Mononuclear cell (primary cell): ENCODE results near the gene PRX. TPM values are rescaled to one million over a fixed set of nuclear protein-coding genes. Genes with fewer than 3 reads are reported as not detected.

Experiments used
- H3K27me3 ChIP-seq: 2 replicates; pipeline ENCODE4 v1.6.0; 2011; ENCODE audit warnings: low read length, control low read depth; ENCODE audit not compliant: insufficient read depth
- H3K4me1 ChIP-seq: 2 replicates; pipeline ENCODE4 v1.5.1; 2011; ENCODE audit warnings: mild to moderate bottlenecking, low read length, control low read depth; ENCODE audit not compliant: insufficient read depth
- H3K4me3 ChIP-seq: 2 replicates; pipeline ENCODE4 v1.5.1; 2011; ENCODE audit warnings: mild to moderate bottlenecking, low read length, moderate library complexity
- H3K9me3 ChIP-seq: 2 replicates; pipeline ENCODE4 v1.5.1; 2011; ENCODE audit warnings: low read depth, mild to moderate bottlenecking, control low read depth, low read length
- total RNA-seq: library from RNA; depleted of rRNA; stranded (reverse); fragments of >200 nt; gene quantifications from one replicate; pipeline ENCODE4 v1.2.3, GENCODE V29; 2012

Gene PRX
- total RNA-seq, 1 donor, result 1.0 TPM

DNA sequence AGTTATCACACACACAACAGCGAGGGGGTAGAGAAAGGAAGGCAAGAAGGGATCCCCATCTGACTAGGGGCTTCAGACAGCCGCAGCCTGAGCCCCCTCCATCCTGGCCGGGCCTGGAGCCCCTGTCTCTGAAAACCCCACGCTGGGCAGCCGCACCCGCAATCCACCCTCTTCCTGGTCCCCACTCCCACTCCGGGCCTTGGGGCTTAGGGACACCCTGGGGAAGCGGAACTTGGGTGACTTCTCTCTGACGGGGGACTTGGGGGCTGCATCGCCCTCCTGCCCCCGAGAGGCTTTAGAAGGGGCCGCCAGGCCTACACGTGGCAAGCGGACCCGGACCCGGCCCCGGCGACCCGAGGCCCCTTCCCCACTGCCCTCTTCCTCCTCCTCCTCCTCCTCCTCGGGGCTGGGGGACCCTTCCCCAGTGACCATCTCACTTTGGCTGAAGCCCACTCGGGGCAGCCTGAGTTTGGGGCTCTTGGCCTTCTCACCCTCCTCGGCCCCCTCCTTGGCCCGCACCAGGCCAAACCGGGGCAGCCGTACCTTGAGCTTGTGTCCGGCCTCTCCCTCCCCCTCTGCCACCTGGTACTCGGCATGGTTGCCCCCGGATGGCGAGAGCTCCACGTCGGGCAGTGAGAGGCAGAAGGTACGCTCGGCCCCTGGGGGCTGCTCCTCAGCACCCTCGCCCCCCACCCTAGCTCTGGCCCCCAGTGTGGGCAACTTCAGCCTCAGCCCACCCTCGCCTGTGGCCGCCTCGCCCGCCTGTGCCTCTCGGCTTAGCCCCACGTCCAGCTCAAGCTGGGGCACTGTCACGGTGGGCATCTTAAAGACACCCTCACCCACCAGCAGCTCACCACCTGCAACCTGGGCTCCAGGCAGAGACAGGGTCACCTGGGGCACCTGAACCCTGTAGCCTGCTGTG lies 19.0 kb downstream of the PRX start:
- Histone ChIP-seq H3K4me1 (peaks cover 8% of the 10 kb centered on the region), H3K9me3 (no peaks in the 10 kb centered on the region), H3K4me3 (no peak overlapping the region), H3K27me3 (no peaks in the 10 kb centered on the region)

DNA sequence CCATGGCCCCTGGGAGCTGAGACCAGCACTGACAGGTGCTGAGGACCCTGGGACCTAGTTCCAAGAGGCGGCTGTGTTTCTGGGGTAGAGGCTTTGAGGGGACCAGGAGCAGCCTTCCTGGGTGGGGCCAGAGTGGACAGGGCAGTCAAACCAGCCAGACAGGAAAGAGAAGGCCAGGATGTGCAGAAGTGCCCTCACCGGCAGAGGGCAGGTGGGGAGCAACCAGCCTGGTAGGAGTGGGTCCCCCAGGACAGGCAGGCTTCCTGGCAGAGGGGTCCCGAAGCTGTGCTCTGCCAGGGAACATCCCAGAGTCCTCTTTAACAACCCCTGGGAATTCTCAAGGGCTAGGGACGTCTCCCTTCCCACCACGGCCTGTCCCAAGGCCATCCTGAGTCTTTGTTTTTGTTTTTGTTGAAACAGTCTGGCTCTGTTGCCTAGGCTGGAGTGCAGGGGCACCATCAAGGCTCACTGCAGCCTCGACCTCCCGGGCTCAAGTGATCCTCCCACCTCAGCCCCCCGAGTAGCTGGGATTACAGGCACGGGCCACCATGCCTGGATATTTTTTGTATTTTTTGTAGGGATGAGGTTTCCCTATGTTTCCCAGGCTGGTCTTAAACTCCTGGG lies 20.2 kb downstream of the PRX start:
- no peaks in the 10 kb centered on the region for H3K9me3 ChIP-seq
- peaks cover under 1% of the 10 kb centered on the region for H3K4me1 ChIP-seq
- H3K4me3 ChIP-seq, result no peak overlapping the region
- H3K27me3 ChIP-seq, result no peaks in the 10 kb centered on the region

DNA sequence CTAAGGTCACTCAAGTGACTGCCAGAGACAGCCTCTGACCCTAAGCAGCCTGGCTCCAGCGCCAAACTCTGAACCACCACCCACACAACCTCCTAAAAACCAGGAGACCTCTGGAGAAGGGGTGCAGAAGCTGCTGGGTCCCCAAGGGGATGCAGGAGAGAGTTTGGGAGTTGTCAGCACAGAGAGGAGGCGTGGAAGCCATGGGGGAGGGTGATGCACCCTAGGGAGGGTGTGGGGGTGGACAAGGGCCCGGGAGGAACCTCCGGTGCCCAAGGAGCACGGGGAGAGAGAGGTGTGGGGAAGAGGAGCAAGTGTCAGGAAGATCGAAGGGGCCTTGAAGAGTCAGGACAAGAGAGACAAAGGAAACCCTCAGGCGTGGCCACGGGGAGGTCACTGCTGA lies 21.1 kb downstream of the PRX start:
- H3K4me3 ChIP-seq, result no peak overlapping the region
- no peaks in the 10 kb centered on the region for H3K9me3 ChIP-seq
- H3K27me3 ChIP-seq, result no peaks in the 10 kb centered on the region
- no peaks in the 10 kb centered on the region for H3K4me1 ChIP-seq

GRCh38 chr19:40390084-40390742 lies 23.0 kb downstream of the PRX start, which contains the start of gene HIPK4:
TSS of gene HIPK4 (minus strand) at chr19:40390181. CDS start at chr19:40389902, 279 bp downstream.
- H3K4me1 ChIP-seq, result no peaks in the 10 kb centered on the region
- no peaks in the 10 kb centered on the region for H3K9me3 ChIP-seq
- H3K27me3 ChIP-seq, result no peaks in the 10 kb centered on the region
- H3K4me3 ChIP-seq, result no peak within 1 kb of the TSS

DNA sequence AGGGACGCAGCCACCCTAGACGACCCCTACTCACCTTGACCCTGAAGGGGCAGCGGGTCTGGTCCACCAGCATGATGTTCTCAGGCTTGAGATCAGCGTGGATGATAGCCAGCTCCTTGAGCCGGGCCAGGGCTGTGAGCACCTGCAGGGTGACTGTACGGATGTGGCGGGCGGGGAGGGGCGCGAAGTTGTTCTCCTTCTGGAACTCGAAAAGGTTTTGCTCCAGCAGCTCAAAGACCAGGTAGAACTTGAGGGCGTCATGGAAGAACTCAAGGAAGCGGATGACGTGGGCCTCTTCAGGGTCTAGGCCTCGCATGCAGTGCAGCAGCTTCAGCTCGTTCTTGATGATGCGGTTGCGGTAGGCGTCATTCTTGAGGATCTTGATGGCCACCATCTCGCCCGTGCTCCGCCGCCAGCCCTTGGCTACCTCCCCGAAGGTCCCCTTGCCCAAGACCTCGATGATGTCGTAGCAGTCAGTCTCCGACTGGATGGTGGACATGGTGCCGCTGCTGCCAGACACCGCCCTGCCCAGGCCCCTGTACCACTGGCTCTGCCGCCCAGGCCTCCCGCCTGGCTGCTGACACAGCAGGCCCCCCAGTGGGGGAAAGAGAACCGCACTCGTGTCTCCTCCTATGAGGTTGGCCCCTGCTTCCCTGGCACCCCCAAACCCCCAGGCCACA lies 23.6 kb downstream of the PRX start:
- Histone ChIP-seq H3K4me1 (no peaks in the 10 kb centered on the region), H3K4me3 (no peak overlapping the region), H3K27me3 (no peaks in the 10 kb centered on the region), H3K9me3 (no peaks in the 10 kb centered on the region)

DNA sequence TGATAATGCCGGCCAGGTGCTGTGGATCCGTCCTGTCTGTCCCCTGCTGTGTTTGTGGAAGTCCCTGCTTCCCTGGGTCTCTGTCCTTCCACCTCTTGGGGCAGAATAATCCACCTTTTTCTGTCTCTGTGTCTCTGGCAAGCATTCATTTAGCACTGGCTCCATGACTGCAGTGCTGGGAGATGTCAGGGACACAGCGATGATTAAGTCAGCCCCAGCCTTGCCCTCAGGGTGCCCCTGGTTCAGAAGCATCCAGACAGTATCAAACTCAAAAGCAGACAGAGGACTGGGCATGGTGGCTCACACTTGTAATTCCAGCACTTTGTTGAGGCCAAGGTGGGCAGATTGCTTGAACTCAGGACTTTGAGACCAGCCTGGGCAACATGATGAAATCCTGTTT lies 24.7 kb downstream of the PRX start:
- H3K9me3 ChIP-seq, result no peaks in the 10 kb centered on the region
- no peaks in the 10 kb centered on the region for H3K27me3 ChIP-seq
- H3K4me1 ChIP-seq, result no peaks in the 10 kb centered on the region
- no peak overlapping the region for H3K4me3 ChIP-seq

GRCh38 chr19:40387155-40387554 lies 26.0 kb downstream of the PRX start:
- Histone ChIP-seq H3K27me3 (no peaks in the 10 kb centered on the region), H3K4me3 (no peak overlapping the region), H3K9me3 (no peaks in the 10 kb centered on the region), H3K4me1 (no peaks in the 10 kb centered on the region)

DNA sequence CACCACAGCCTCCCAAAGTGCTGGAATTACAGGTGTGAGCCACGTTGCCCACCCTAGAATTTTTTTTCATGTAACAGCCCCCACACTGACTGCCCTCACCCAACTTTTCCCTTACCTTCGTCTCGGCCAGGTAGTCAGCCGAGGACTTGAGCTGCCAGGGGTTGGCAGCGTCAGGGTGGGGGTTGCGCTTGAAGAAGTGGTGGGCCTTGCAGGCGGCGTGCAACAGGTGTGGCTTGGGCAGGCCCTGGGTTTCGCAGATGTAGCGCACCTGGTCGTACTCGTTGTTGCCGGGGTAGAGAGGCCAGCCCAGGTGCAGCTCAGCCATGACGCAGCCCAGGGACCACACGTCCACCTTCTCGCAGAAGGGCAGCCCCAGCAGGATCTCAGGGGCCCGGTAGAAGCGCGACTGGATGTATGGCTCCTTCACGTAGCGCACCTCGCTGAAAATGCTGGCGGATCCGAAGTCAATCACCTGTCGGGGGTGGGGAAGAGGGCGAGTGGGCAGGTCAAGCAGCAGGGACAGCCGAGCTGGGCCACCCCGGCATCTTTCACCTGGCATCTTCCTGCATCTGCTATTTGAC lies 29.4 kb downstream of the PRX start:
- Histone ChIP-seq H3K4me1 (no peaks in the 10 kb centered on the region), H3K9me3 (no peaks in the 10 kb centered on the region), H3K4me3 (no peak overlapping the region), H3K27me3 (no peaks in the 10 kb centered on the region)

DNA sequence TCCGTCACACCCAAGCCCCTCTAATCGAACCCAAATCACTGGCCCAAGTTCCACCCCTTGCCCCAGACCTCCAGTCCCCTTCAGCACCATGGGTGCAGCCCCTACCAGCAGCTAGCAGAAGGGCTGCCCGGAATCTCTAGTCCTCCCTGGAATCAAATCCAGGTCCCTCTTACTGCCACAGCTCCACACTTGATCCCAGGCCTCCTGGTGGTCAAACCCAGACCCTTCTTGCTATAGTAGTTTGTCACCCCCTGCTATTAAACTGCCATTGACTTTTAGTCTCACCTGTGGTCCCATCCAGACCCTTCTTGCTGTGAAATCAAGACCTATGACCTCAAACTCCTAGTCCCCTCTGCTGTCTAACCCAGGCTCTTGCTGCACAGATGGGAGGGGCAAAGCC lies 31.9 kb downstream of the PRX start:
- Histone ChIP-seq H3K27me3 (no peaks in the 10 kb centered on the region), H3K4me3 (no peak overlapping the region), H3K4me1 (no peaks in the 10 kb centered on the region), H3K9me3 (no peaks in the 10 kb centered on the region)

DNA sequence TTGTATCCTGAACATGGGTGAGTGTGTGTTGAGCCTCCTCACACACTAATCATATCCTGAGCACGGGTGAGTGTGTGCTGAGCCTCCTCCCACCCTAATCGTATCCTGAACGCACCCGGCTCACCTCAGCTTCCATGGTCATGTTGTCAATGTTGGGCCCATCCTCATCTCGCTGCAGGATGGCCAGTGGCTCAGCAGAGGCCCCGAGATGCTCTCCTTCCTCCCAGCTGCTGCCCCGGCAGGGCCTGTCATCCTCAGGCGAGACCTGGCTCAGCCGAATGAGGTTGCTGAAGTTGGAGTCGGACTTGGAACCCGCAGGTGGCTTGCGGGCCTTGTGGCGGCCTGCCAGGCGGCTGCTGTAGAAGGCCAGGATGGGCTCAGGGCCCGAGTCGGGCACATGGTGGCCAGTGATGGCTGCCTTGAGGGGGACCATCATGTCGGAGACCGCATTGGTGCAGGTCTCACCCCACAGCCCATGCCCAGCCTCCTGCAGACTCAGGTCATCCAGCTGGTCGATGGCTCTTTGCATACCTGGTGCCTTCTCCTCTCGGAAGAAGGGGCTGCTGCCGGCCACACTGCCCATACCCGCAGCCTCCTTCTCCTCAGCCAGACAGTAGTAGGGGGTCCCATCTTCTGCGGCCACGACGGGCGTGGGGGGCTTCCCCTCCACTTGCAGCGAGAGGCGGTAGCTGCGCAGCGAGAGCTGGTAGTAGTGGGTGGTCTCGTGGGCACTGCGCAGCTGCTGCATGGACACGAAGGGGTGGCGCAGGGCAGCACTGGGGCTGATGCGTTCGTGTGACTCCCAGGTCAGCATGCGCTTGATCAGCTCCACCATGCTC lies 32.8 kb downstream of the PRX start:
- no peaks in the 10 kb centered on the region for H3K9me3 ChIP-seq
- H3K27me3 ChIP-seq, result no peaks in the 10 kb centered on the region
- H3K4me3 ChIP-seq, result no peak overlapping the region
- H3K4me1 ChIP-seq, result no peaks in the 10 kb centered on the region

GRCh38 chr19:40379446-40380198 lies 33.6 kb downstream of the PRX start:
- Histone ChIP-seq H3K27me3 (no peaks in the 10 kb centered on the region), H3K4me3 (no peak overlapping the region), H3K9me3 (no peaks in the 10 kb centered on the region), H3K4me1 (no peaks in the 10 kb centered on the region)

DNA sequence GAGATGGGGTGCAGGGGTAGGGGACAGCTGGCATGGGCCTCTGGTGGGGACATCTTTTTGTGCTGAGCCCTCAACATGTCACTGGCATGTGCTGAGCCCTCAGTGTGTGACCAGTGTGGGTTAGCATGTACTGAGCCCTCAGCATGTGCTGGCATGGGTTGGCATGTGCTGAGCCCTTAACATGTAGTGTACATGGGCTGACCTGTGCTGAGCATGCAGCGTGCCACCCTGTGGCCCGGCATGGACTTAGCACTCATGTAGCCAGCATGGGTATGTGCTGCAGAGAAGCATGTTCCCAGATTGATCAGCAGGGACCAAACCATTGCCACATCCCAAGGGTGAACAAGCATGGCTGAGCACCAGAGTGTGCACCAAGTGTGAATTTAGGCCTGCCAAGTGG lies 34.7 kb downstream of the PRX start:
- no peaks in the 10 kb centered on the region for H3K4me1 ChIP-seq
- H3K9me3 ChIP-seq, result no peaks in the 10 kb centered on the region
- H3K27me3 ChIP-seq, result no peaks in the 10 kb centered on the region
- H3K4me3 ChIP-seq, result no peak overlapping the region

DNA sequence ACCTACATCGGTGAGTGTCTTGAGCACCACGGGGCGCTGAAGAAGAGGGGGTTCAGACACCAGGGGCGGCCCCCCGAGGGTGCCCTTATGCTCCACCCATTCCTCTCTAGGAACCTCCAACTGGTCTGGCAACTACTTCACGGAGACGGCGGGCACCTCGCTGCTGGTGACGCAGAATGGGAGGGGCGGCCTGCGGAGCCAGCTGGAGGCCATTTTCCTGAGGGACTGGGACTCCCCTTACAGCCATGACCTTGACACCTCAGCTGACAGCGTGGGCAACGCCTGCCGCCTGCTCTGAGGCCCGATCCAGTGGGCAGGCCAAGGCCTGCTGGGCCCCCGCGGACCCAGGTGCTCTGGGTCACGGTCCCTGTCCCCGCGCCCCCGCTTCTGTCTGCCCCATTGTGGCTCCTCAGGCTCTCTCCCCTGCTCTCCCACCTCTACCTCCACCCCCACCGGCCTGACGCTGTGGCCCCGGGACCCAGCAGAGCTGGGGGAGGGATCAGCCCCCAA lies 35.2 kb downstream of the PRX start:
- H3K9me3 ChIP-seq, result no peaks in the 10 kb centered on the region
- peaks cover 1% of the 10 kb centered on the region for H3K4me1 ChIP-seq
- H3K27me3 ChIP-seq, result no peaks in the 10 kb centered on the region
- H3K4me3 ChIP-seq, result no peak overlapping the region
